GM12872 (cell line): ENCODE data around the gene RGS10.

Source experiments
- TF ChIP-seq, protein P1 (sequence below): IDR thresholded peaks from 3 replicates; pipeline ENCODE4 v1.5.1; 2011; ENCODE audit warnings: low read depth, mild to moderate bottlenecking, low read length, moderate library complexity; ENCODE audit not compliant: insufficient read depth

The RGS10 gene

GRCh38 chr10:119542988-119543813 lies 682 bp upstream of the RGS10 start:
- TF ChIP-seq, protein P1, sequence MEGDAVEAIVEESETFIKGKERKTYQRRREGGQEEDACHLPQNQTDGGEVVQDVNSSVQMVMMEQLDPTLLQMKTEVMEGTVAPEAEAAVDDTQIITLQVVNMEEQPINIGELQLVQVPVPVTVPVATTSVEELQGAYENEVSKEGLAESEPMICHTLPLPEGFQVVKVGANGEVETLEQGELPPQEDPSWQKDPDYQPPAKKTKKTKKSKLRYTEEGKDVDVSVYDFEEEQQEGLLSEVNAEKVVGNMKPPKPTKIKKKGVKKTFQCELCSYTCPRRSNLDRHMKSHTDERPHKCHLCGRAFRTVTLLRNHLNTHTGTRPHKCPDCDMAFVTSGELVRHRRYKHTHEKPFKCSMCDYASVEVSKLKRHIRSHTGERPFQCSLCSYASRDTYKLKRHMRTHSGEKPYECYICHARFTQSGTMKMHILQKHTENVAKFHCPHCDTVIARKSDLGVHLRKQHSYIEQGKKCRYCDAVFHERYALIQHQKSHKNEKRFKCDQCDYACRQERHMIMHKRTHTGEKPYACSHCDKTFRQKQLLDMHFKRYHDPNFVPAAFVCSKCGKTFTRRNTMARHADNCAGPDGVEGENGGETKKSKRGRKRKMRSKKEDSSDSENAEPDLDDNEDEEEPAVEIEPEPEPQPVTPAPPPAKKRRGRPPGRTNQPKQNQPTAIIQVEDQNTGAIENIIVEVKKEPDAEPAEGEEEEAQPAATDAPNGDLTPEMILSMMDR, result peak; percentile 74

DNA sequence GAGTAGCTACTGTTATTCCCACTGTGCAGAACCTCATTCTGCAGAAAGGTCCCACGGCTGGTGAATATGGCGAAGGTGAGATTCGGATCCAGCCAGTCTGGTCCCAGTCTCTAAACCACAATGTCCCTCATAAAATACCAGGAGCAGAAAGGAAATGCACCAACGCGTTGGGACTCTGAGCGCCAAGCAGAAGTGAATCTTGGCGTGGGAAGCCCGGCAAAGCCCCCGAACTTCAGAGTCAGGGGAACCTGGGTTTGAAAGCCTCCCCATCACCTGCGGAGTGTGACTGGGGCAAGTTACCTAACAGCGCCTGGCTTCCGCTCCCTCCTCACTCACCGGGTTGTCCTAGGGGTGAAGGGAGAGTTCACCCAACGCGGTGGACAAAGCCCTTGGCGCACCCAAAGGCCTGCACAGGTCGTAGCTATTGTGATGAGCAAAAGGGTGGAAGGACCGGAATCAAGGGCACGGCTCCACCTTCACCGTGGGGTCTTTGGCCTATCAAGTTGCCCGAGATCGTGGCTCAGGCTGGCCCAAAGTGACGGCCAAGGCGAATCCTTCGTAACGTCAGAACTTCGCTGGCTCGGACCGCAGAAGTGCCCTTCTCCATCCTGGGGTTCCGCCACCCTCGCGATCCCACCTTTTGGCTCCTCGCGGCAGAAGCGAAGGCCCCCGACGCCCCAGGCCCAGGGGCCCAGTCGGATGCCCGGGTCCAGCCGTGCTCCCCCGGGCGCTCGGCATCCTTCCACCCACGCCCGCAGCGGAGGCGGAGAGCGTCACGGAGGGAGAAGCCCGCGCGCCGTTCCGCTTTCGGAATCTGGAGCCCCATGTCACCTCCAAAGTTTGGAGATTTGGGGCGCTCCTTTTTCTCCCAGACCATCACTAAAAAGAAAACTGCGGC lies 811 bp downstream of the RGS10 start:
- TF ChIP-seq, protein P1, result no peak

- TF ChIP-seq, protein P1, result no peak
Observed at GRCh38 chr10:119541046-119541445, 1.5 kb downstream of the RGS10 start.

DNA sequence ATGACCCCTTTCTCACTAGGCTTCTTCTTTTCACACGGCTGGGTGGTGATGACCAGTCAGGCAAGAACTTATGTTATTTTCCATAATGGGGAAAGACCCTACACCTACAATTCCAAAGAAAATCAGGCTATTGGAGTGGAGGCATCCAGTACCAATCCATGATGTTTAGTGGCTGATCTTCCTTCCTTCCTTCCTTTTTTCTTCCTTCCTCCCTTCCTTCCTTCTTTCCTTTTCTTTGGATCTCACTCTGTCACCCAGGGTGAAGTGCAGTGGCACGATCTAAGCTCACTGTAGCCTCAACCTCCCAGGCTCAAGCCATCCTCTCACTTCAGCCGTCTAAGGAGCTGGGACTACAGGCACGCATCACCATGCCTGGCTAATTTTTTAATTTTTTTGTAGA lies 2.5 kb downstream of the RGS10 start:
- TF ChIP-seq, protein P1, result no peak

DNA sequence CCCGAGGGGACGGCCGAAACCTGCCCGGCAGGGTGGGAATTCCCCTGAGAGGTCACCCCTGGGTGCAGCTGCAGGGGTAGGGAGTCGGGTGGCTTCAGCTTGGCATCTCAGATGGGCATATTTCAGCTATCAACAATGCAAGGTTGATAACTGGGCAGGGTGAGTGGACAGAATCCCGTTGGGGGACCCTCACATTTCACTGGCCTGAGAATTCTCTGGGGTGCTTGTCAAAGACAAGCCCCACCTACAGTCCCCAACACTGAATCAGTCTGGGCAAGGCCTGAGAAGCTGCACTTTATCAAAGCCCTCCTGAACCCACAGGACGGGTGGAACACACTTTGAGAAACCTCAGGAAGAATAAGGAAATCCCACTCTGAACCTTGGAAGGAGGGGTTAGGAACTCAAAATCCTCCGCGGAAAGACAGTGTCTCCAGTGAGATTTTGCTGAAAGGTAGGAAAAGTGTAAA lies 3.1 kb downstream of the RGS10 start:
- TF ChIP-seq, protein P1, result no peak

DNA sequence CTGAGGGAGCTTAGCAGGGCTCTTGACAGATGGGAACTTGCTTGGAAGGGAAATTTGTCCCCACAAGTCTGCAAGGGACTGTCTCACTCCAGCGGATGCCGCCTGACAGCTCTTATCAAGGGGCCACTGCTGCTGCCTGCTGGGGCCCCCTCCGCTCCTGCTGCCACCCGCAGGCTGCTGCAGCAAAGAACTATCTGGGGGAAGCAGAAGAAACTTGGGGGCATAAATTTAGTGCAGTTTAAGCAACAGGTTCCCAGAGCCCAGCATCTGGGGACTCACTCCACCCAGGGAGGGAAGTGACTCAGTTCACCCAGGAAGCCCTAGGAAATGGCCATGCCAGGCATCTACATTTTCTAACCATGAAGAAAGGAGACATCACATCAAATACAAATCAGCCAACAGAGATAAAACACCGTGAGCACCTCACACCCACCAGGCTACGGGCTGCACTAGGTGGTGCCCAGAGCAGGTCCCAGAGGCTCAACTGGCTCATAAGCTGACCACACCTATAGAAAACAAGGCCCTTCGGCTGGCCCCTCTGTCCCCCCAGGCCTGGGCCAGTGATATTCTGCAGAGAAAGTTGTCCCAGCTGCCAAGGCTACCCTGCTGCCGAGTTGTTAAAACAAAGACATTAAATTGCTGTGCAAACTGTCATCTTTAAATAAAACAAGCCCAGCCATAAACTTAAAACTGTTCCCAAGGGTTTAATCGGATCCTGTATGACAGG lies 3.7 kb downstream of the RGS10 start:
- TF ChIP-seq, protein P1, result no peak
